ENCODE data around the gene MICALL1.
A peak's percentile ranks its signal among the peaks of the same experiment; 100 is the strongest.

Gene MICALL1

GRCh38 chr22:37912171-37912570 is 6.1 kb downstream of the MICALL1 start:
- no peak for FAIRE-seq
- DNase-seq (ENCODE audit: insufficient read length, low spot score) = no peak
- no peak for TF ChIP-seq PAX5 (IDR thresholded peaks at IDR 0.05; ENCODE audit: insufficient read depth, low read length, severe bottlenecking)
- TF ChIP-seq TAF1 (IDR thresholded peaks at IDR 0.05; ENCODE audit: low read depth, low read length) = no peak
- no peak for TF ChIP-seq POLR2A (IDR thresholded peaks at IDR 0.05; ENCODE audit: low read depth, low read length)
- TF ChIP-seq SPI1 (IDR thresholded peaks at IDR 0.05; ENCODE audit: low read depth, low read length) = no peak
- TF ChIP-seq POU2F2 (IDR thresholded peaks at IDR 0.05; ENCODE audit: low read depth, low read length) = no peak
- TF ChIP-seq POLR2AphosphoS5 (IDR thresholded peaks at IDR 0.05; ENCODE audit: low read depth, low read length) = no peak

- TF ChIP-seq POLR2AphosphoS5 (IDR thresholded peaks at IDR 0.05; ENCODE audit: low read depth, low read length) (no peak), POU2F2 (IDR thresholded peaks at IDR 0.05; ENCODE audit: low read depth, low read length) (no peak), TAF1 (IDR thresholded peaks at IDR 0.05; ENCODE audit: low read depth, low read length) (no peak), POLR2A (IDR thresholded peaks at IDR 0.05; ENCODE audit: low read depth, low read length) (no peak), SPI1 (IDR thresholded peaks at IDR 0.05; ENCODE audit: low read depth, low read length) (no peak), PAX5 (IDR thresholded peaks at IDR 0.05; ENCODE audit: insufficient read depth, low read length, severe bottlenecking) (no peak)
- FAIRE-seq (no peak), DNase-seq (ENCODE audit: insufficient read length, low spot score) (no peak)
These were observed 7.2 kb downstream of the MICALL1 start for GRCh38 chr22:37913233-37913721.

DNA sequence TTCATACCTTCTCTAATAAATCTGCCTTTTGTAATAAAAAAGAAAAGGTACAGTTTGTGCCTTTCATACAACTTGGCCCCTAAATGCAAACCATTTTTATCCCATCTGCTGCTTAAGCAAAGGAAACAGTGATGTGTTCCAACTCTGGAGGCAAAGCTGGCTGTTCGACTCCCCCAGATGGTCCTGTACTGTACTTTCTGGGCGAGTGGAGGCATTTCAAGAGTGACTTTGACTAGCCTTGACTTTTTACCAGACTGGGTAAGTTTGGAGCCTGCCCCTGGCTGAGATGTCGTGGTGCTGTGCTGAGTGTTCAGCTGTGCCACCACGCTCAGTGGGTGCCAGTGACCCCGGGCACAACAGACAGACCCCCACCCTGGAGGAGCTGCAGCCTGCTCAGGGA is 10.2 kb downstream of the MICALL1 start:
- DNase-seq (ENCODE audit: insufficient read length, low spot score) = no peak
- TF ChIP-seq POLR2A (IDR thresholded peaks at IDR 0.05; ENCODE audit: low read depth, low read length) (no peak), POU2F2 (IDR thresholded peaks at IDR 0.05; ENCODE audit: low read depth, low read length) (no peak), PAX5 (IDR thresholded peaks at IDR 0.05; ENCODE audit: insufficient read depth, low read length, severe bottlenecking) (no peak), POLR2AphosphoS5 (IDR thresholded peaks at IDR 0.05; ENCODE audit: low read depth, low read length) (no peak), SPI1 (IDR thresholded peaks at IDR 0.05; ENCODE audit: low read depth, low read length) (no peak)
- FAIRE-seq = no peak

- FAIRE-seq (peak; percentile 71), DNase-seq (ENCODE audit: insufficient read length, low spot score) (no peak)
- TF ChIP-seq POLR2A (IDR thresholded peaks at IDR 0.05; ENCODE audit: low read depth, low read length) (no peak), SPI1 (IDR thresholded peaks at IDR 0.05; ENCODE audit: low read depth, low read length) (peak; percentile 64)
These were observed 11.9 kb downstream of the MICALL1 start for GRCh38 chr22:37917874-37918548.

GRCh38 chr22:37918580-37919270 is 12.6 kb downstream of the MICALL1 start:
- no peak for DNase-seq (ENCODE audit: insufficient read length, low spot score)
- FAIRE-seq = peak; percentile 64
- TF ChIP-seq POU2F2 (IDR thresholded peaks at IDR 0.05; ENCODE audit: low read depth, low read length) (no peak), PAX5 (IDR thresholded peaks at IDR 0.05; ENCODE audit: insufficient read depth, low read length, severe bottlenecking) (no peak), TAF1 (IDR thresholded peaks at IDR 0.05; ENCODE audit: low read depth, low read length) (no peak), POLR2AphosphoS5 (IDR thresholded peaks at IDR 0.05; ENCODE audit: low read depth, low read length) (no peak), POLR2A (IDR thresholded peaks at IDR 0.05; ENCODE audit: low read depth, low read length) (no peak), SPI1 (IDR thresholded peaks at IDR 0.05; ENCODE audit: low read depth, low read length) (no peak)

DNA sequence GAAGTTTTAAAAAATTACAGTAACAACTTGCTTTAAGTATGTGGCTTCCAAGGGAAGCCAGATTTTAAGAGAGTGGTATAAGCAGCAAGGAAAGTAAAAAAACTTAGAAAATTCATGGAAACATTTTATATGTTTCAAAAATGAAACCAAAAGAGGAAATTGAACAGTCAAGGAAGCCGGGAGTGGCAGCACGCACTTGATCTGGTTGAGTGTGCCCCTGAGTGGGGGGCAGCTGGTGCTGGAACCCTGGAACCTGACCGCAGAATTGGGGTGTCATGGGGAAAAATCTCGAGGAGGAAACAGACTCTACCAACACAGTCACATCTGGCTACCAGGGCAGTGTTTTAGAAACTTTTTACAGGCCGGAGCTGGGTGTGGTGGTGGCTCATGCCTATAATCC is 14.0 kb downstream of the MICALL1 start:
- FAIRE-seq (no peak), DNase-seq (ENCODE audit: insufficient read length, low spot score) (no peak)
- TF ChIP-seq POLR2A (IDR thresholded peaks at IDR 0.05; ENCODE audit: low read depth, low read length) (no peak), POLR2AphosphoS5 (IDR thresholded peaks at IDR 0.05; ENCODE audit: low read depth, low read length) (no peak), PAX5 (IDR thresholded peaks at IDR 0.05; ENCODE audit: insufficient read depth, low read length, severe bottlenecking) (no peak), SPI1 (IDR thresholded peaks at IDR 0.05; ENCODE audit: low read depth, low read length) (no peak), TAF1 (IDR thresholded peaks at IDR 0.05; ENCODE audit: low read depth, low read length) (no peak), POU2F2 (IDR thresholded peaks at IDR 0.05; ENCODE audit: low read depth, low read length) (no peak)

DNA sequence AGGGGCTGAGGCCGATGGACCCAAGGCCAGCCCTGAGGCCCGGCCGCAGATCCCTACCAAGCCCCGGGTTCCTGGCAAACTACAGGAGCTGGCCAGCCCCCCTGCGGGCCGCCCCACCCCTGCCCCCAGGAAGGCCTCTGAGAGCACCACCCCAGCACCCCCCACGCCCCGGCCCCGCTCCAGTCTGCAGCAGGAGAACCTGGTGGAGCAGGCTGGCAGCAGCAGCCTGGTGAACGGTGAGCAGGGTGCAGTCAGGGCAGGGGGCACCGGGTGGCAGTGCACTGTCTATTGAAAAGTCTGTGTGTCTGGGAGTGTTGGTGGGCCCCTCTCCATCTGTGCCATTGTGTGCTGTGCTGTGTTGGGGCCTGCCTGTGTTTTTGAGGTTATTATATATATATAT is 16.1 kb downstream of the MICALL1 start:
- DNase-seq (ENCODE audit: insufficient read length, low spot score) (no peak), FAIRE-seq (no peak)
- TF ChIP-seq SPI1 (IDR thresholded peaks at IDR 0.05; ENCODE audit: low read depth, low read length) = no peak
- TF ChIP-seq PAX5 (IDR thresholded peaks at IDR 0.05; ENCODE audit: insufficient read depth, low read length, severe bottlenecking) = no peak
- no peak for TF ChIP-seq POLR2AphosphoS5 (IDR thresholded peaks at IDR 0.05; ENCODE audit: low read depth, low read length)

GRCh38 chr22:37923927-37924326 is 17.8 kb downstream of the MICALL1 start:
- TF ChIP-seq POU2F2 (IDR thresholded peaks at IDR 0.05; ENCODE audit: low read depth, low read length) (no peak), TAF1 (IDR thresholded peaks at IDR 0.05; ENCODE audit: low read depth, low read length) (no peak), PAX5 (IDR thresholded peaks at IDR 0.05; ENCODE audit: insufficient read depth, low read length, severe bottlenecking) (no peak), POLR2A (IDR thresholded peaks at IDR 0.05; ENCODE audit: low read depth, low read length) (no peak), POLR2AphosphoS5 (IDR thresholded peaks at IDR 0.05; ENCODE audit: low read depth, low read length) (no peak), SPI1 (IDR thresholded peaks at IDR 0.05; ENCODE audit: low read depth, low read length) (no peak)
- no peak for DNase-seq (ENCODE audit: insufficient read length, low spot score)
- FAIRE-seq = no peak

DNA sequence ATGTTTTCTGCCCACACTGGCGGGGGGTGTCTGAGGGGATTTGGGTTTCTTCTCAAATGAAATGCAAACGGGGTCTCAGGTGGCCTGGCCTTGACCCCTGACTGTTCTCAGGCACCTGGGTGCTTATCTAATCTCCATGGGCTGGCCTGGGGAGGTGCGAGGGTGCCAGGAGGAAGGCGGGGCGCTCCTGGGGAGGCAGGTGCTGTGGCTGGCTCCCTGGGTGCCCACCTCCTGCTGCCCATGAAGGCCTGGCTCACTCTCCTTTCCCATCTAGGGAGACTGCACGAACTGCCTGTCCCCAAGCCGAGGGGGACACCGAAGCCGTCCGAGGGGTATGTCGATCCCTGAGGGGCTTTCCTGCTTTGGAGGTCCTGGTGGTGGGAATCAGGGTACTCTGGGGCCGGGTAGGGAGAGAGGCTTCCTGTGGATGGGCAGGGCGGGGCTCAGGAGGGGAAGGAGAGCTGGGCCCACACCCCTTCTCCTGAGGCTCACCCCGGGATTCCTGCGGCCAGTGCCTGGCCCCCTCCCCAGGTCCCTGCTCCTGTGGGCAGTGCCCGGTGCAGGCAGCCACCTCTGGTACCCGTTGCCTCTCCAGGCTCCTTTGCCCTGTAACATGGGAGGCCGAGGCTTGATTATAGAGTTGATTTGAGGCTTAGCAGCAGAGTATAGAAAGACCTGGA is 18.4 kb downstream of the MICALL1 start:
- DNase-seq (ENCODE audit: insufficient read length, low spot score) (no peak), FAIRE-seq (no peak)
- TF ChIP-seq TAF1 (IDR thresholded peaks at IDR 0.05; ENCODE audit: low read depth, low read length) (no peak), POU2F2 (IDR thresholded peaks at IDR 0.05; ENCODE audit: low read depth, low read length) (no peak), POLR2AphosphoS5 (IDR thresholded peaks at IDR 0.05; ENCODE audit: low read depth, low read length) (no peak), POLR2A (IDR thresholded peaks at IDR 0.05; ENCODE audit: low read depth, low read length) (no peak), PAX5 (IDR thresholded peaks at IDR 0.05; ENCODE audit: insufficient read depth, low read length, severe bottlenecking) (no peak), SPI1 (IDR thresholded peaks at IDR 0.05; ENCODE audit: low read depth, low read length) (no peak)
